HFF-Myc (cell line): ENCODE measurements around the gene TSC2.

ENCODE experiments used
- DNase-seq: peaks from one replicate; pipeline ENCODE4 v3.0.0-alpha.2; 2011; ENCODE audit warnings: low read depth; ENCODE audit errors: extremely low read depth
- H3K4me3 ChIP-seq: replicated peaks from 2 replicates; pipeline ENCODE4 v1.5.1; 2011; ENCODE audit warnings: low read depth, mild to moderate bottlenecking, control low read depth, low read length
- CTCF ChIP-seq: IDR thresholded peaks from 2 replicates; pipeline ENCODE4 v1.5.1; 2012; ENCODE audit warnings: mild to moderate bottlenecking, low read depth, low read length, control low read depth; ENCODE audit errors: missing control alignments

Gene TSC2

GRCh38 chr16:2005646-2006045 lies 42.1 kb upstream of the TSC2 start:
- no peak overlapping the region for H3K4me3 ChIP-seq
- TF ChIP-seq CTCF: no peak
- DNase-seq: no peak

- H3K4me3 ChIP-seq: no peak overlapping the region
- no peak for TF ChIP-seq CTCF
- no peak for DNase-seq
These were observed 41.5 kb upstream of the TSC2 start for GRCh38 chr16:2006317-2006716.

- peak overlapping the region; percentile 69 for H3K4me3 ChIP-seq
- no peak for TF ChIP-seq CTCF
- DNase-seq: no peak
These were observed 40.5 kb upstream of the TSC2 start for GRCh38 chr16:2007081-2007836.

GRCh38 chr16:2008009-2008526 lies 39.7 kb upstream of the TSC2 start:
- no peak for TF ChIP-seq CTCF
- DNase-seq: no peak
- H3K4me3 ChIP-seq: peak overlapping the region; percentile 69

- H3K4me3 ChIP-seq: peak overlapping the region; percentile 69
- no peak for TF ChIP-seq CTCF
- DNase-seq: no peak
These were observed 39.1 kb upstream of the TSC2 start for GRCh38 chr16:2008631-2009163.

GRCh38 chr16:2009164-2009711 lies 38.5 kb upstream of the TSC2 start:
- peak overlapping the region; percentile 69 for H3K4me3 ChIP-seq
- DNase-seq: no peak
- no peak for TF ChIP-seq CTCF
